CD14-positive monocyte (primary cell): Measurements from ENCODE around the gene RASA2. TPM values are rescaled to one million over a fixed set of nuclear protein-coding genes. Genes with fewer than 3 reads are reported as not detected.

Experiments
- DNase-seq, 3 donors: peaks; one replicate each; pipeline ENCODE4 v3.0.0-alpha.2; 2011 to 2022
- H2AFZ ChIP-seq: 2 replicates; pipeline ENCODE4 v1.6.0; 2012; ENCODE audit warnings: mild to moderate bottlenecking, low read depth, low read length, inconsistent platforms; ENCODE audit not compliant: insufficient read depth, poor library complexity, severe bottlenecking
- H3K27ac ChIP-seq, 2 donors: 1 replicate in 1 of 2; 2 replicates in 1 of 2; pipeline ENCODE4 v1.5.1; 2012 to 2013; ENCODE audit warnings: low read length in 2 of 2, control low read depth in 1 of 2, inconsistent platforms in 1 of 2, low read depth in 1 of 2, mild to moderate bottlenecking in 1 of 2
- H3K27me3 ChIP-seq, 2 donors: one replicate each; pipeline versions ENCODE4 v1.6.0 to v1.6.1; 2011 to 2013; ENCODE audit warnings: low read length in 2 of 2; ENCODE audit not compliant: control insufficient read depth in 2 of 2, insufficient read depth in 2 of 2
- H3K36me3 ChIP-seq, 2 donors: replicated peaks in 1 of 2; 1 replicate in 1 of 2; 2 replicates in 1 of 2; pipeline versions ENCODE4 v1.5.1 to v1.6.1; 2012 to 2013; ENCODE audit warnings: low read length in 2 of 2, control low read depth in 1 of 2, inconsistent platforms in 1 of 2, mild to moderate bottlenecking in 1 of 2; ENCODE audit not compliant: insufficient read depth in 2 of 2, control insufficient read depth in 1 of 2
- H3K4me1 ChIP-seq, 2 donors: 1 replicate in 1 of 2; 2 replicates in 1 of 2; pipeline versions ENCODE4 v1.5.1 to v1.6.1; 2012 to 2013; ENCODE audit warnings: low read length in 2 of 2, control low read depth in 1 of 2, inconsistent platforms in 1 of 2, mild to moderate bottlenecking in 1 of 2, moderate library complexity in 1 of 2; ENCODE audit not compliant: insufficient read depth in 2 of 2, control insufficient read depth in 1 of 2
- H3K4me2 ChIP-seq: replicated peaks from 2 replicates; pipeline ENCODE3; 2012; ENCODE audit warnings: low read length, moderate library complexity, mild to moderate bottlenecking; ENCODE audit not compliant: poor library complexity, severe bottlenecking; ENCODE audit errors: extremely low read depth
- H3K4me3 ChIP-seq, 3 experiments: fragments of 200-600 bp in 1 of 3; sonication (generic) in 1 of 3; replicated peaks in 1 of 3; 1 replicate in 2 of 3; 2 replicates in 1 of 3; pipeline ENCODE4 v1.5.1; 2011 to 2013; ENCODE audit warnings: low read length in 3 of 3, mild to moderate bottlenecking in 3 of 3, control low read depth in 2 of 3, low read depth in 2 of 3, inconsistent platforms in 1 of 3, moderate library complexity in 1 of 3
- H3K79me2 ChIP-seq: 2 replicates; pipeline ENCODE4 v1.6.0; 2012; ENCODE audit warnings: mild to moderate bottlenecking, control low read depth, inconsistent platforms, low read length, moderate library complexity; ENCODE audit not compliant: insufficient read depth
- H3K9ac ChIP-seq: 2 replicates; pipeline ENCODE4 v1.6.0; 2017; ENCODE audit warnings: low read length, mild to moderate bottlenecking; ENCODE audit not compliant: insufficient read depth, poor library complexity, severe bottlenecking
- H3K9me3 ChIP-seq, 2 donors: replicated peaks in 1 of 2; 1 replicate in 1 of 2; 2 replicates in 1 of 2; pipeline versions ENCODE4 v1.5.1 to v1.6.1; 2012 to 2013; ENCODE audit warnings: low read length in 2 of 2, control low read depth in 1 of 2; ENCODE audit not compliant: control insufficient read depth in 1 of 2, insufficient read depth in 1 of 2
- H4K20me1 ChIP-seq: 2 replicates; pipeline ENCODE4 v1.6.0; 2012; ENCODE audit warnings: mild to moderate bottlenecking, low read length, control low read depth, moderate library complexity; ENCODE audit not compliant: insufficient read depth
- H3K27ac Mint-ChIP-seq, 7 donors: one replicate each; pipeline ENCODE4 v1.8.0; 2020; ENCODE audit warnings: mild to moderate bottlenecking in 7 of 7, mixed read lengths in 7 of 7, moderate library complexity in 6 of 7, inconsistent platforms in 2 of 7
- H3K27me3 Mint-ChIP-seq, 3 donors: one replicate each; pipeline ENCODE4 v1.8.0; 2021 to 2022; ENCODE audit warnings: low read depth in 3 of 3, mild to moderate bottlenecking in 3 of 3, mixed read lengths in 3 of 3, moderate library complexity in 3 of 3, inconsistent platforms in 1 of 3
- H3K36me3 Mint-ChIP-seq, 2 donors: one replicate each; pipeline ENCODE4 v1.8.0; 2020; ENCODE audit warnings: mixed read lengths in 2 of 2, inconsistent platforms in 1 of 2, mild to moderate bottlenecking in 1 of 2
- H3K4me1 Mint-ChIP-seq: one replicate; pipeline ENCODE4 v1.8.0; 2020; ENCODE audit warnings: mild to moderate bottlenecking, mixed read lengths
- H3K4me3 Mint-ChIP-seq, 2 donors: one replicate each; pipeline ENCODE4 v1.8.0; 2020; ENCODE audit warnings: mild to moderate bottlenecking in 2 of 2, mixed read lengths in 2 of 2, moderate library complexity in 1 of 2
- H3K9me3 Mint-ChIP-seq, 7 donors: one replicate each; pipeline ENCODE4 v1.8.0; 2020 to 2022; ENCODE audit warnings: mixed read lengths in 7 of 7, mild to moderate bottlenecking in 6 of 7, moderate library complexity in 6 of 7, inconsistent platforms in 2 of 7
- CTCF ChIP-seq: fragments of 200-600 bp; IDR thresholded peaks from one replicate; pipeline ENCODE4 v1.8.0; 2022; ENCODE audit warnings: antibody characterized with exemption, mild to moderate bottlenecking
- WGBS: methylation state at CpG from one replicate; pipeline ENCODE4 v1.1.5; 2013; ENCODE audit warnings: missing lambda C conversion rate; ENCODE audit not compliant: insufficient coverage; 5-methylcytosine and 5-hydroxymethylcytosine counted together
- intact Hi-C, 2 donors: fragments of 100-400 bp; cut with micrococcal nuclease; formaldehyde crosslinking; loops; one replicate each; pipeline versions ENCODE4 v1.15.0 to v1.15.1; 2023
- polyA plus RNA-seq, 3 donors: library from polyadenylated mRNA; depleted of rRNA in 1 of 3; unstranded in 2 of 3; stranded (reverse) in 1 of 3; fragments of 300-500 nt in 2 of 3; fragments of >200 nt in 1 of 3; fragmentation: Illumina TruSeq in 2 of 3; gene quantifications; 1 replicate in 2 of 3; 2 replicates in 1 of 3; pipeline ENCODE4 v1.2.3, GENCODE V29; 2012 to 2021

Gene RASA2
- polyA plus RNA-seq, 3 donors: 7.0 to 13.5 (median 8.8) TPM

GRCh38 chr3:141459008-141459407 lies 27.8 kb upstream of the RASA2 start:
- Mint-ChIP-seq H3K9me3 (peaks cover 6 to 8% (median 7%) of the 10 kb centered on the region in 7 donors), H3K4me1 (peaks cover 12% of the 10 kb centered on the region), H3K4me3 (no peak overlapping the region), H3K27ac (no peak overlapping the region), H3K36me3 (peaks cover 0 to under 1% of the 10 kb centered on the region in 2 donors), H3K27me3 (peaks cover 0 to 2% (median 1%) of the 10 kb centered on the region in 3 donors)
- DNase-seq: no peak
- peaks cover 0 to 2% of the 10 kb centered on the region in 2 donors for H3K4me1 ChIP-seq
- H3K79me2 ChIP-seq: no peaks in the 10 kb centered on the region
- no peak overlapping the region for H3K9ac ChIP-seq
- H3K4me3 ChIP-seq: no peak overlapping the region
- H4K20me1 ChIP-seq: no peaks in the 10 kb centered on the region
- H2AFZ ChIP-seq: no peak overlapping the region
- H3K27me3 ChIP-seq: no peaks in the 10 kb centered on the region
- peaks cover 8 to 9% of the 10 kb centered on the region in 2 donors for H3K9me3 ChIP-seq
- TF ChIP-seq CTCF: no peak
- no peak overlapping the region for H3K4me2 ChIP-seq
- no peak overlapping the region for H3K27ac ChIP-seq
- no peaks in the 10 kb centered on the region for H3K36me3 ChIP-seq
- 91% methylated on average over 6 of the region's 7 CpGs for WGBS
- intact Hi-C loops: loop anchor here in 1 of 2 donors (2.0 kb wide), 1 partner anchor 102 kb away; no protein-coding TSS in a partner anchor

- Mint-ChIP-seq H3K9me3 (peaks cover 10 to 19% (median 18%) of the 10 kb centered on the region in 7 donors), H3K27ac (peak overlapping the region in 1 of 7 donors; percentile 41)
- peak overlapping the region; percentile 34 for H2AFZ ChIP-seq
Measured at GRCh38 chr3:141460097-141460704, 26.6 kb upstream of the RASA2 start.

More at GRCh38 chr3:141460097-141460704, 26.6 kb upstream of the RASA2 start:
- Histone ChIP-seq H4K20me1 (no peaks in the 10 kb centered on the region), H3K4me2 (no peak overlapping the region), H3K36me3 (no peaks in the 10 kb centered on the region), H3K27me3 (no peaks in the 10 kb centered on the region), H3K27ac (no peak overlapping the region), H3K9me3 (peaks cover 16 to 19% of the 10 kb centered on the region in 2 donors), H3K4me3 (no peak overlapping the region), H3K4me1 (no peaks in the 10 kb centered on the region), H3K9ac (no peak overlapping the region), H3K79me2 (no peaks in the 10 kb centered on the region)
- peak; percentile 67 to 75 (median 73) for DNase-seq
- intact Hi-C loops: loop anchor here in 1 of 2 donors (2.0 to 5.0 kb wide), 2 partner anchors 47 to 101 kb away; no protein-coding TSS in a partner anchor
- TF ChIP-seq CTCF: peak; percentile 89
- H3K27me3 Mint-ChIP-seq: peaks cover 0 to 2% (median 1%) of the 10 kb centered on the region in 3 donors
- H3K36me3 Mint-ChIP-seq: peaks cover 0 to 4% of the 10 kb centered on the region in 2 donors
- peaks cover 6% of the 10 kb centered on the region for H3K4me1 Mint-ChIP-seq
- WGBS: 40% methylated on average over 5 of the region's 10 CpGs
- H3K4me3 Mint-ChIP-seq: no peak overlapping the region
